Gastrocnemius medialis (tissue), 4 donors: ENCODE results near the gene BSPRY. TPM values are rescaled to one million over a fixed set of nuclear protein-coding genes. Genes with fewer than 3 reads are reported as not detected.
A peak's percentile ranks its signal among the peaks of the same experiment; 100 is the strongest.

ENCODE experiments used
- ATAC-seq, 2 donors: fragments of 150-250 bp; one replicate each; pipeline ENCODE4 v1.9.1; 2016
- DNase-seq, 2 donors: peaks; one replicate each; pipeline ENCODE4 v3.0.0-alpha.2; 2019
- H3K27ac ChIP-seq, 4 donors: fragments of 200-600 bp; sonication (generic); 1 replicate in 1 of 4; 2 replicates in 3 of 4; pipeline ENCODE4 v1.5.1; 2016 to 2018; ENCODE audit warnings: mild to moderate bottlenecking in 2 of 4, moderate library complexity in 1 of 4
- H3K27me3 ChIP-seq, 3 donors: fragments of 200-600 bp; sonication (generic) in 2 of 3; 1 replicate in 1 of 3; 2 replicates in 2 of 3; pipeline versions ENCODE4 v1.5.1 to v1.6.0; 2016 to 2019; ENCODE audit warnings: mild to moderate bottlenecking in 1 of 3, moderate library complexity in 1 of 3
- H3K36me3 ChIP-seq, 2 donors: fragments of 200-600 bp; sonication (generic) in 1 of 2; one replicate each; pipeline ENCODE4 v1.5.1; 2017 to 2018
- H3K4me1 ChIP-seq, 2 donors: fragments of 200-600 bp; sonication (generic) in 1 of 2; one replicate each; pipeline ENCODE4 v1.5.1; 2016 to 2017; ENCODE audit warnings: mild to moderate bottlenecking in 2 of 2
- H3K4me3 ChIP-seq, 4 donors: fragments of 200-600 bp; sonication (generic) in 3 of 4; 1 replicate in 1 of 4; 2 replicates in 3 of 4; pipeline ENCODE4 v1.5.1; 2016 to 2019; ENCODE audit warnings: mild to moderate bottlenecking in 2 of 4
- H3K9me3 ChIP-seq, 3 donors: fragments of 200-600 bp; sonication (generic) in 2 of 3; 1 replicate in 1 of 3; 2 replicates in 2 of 3; pipeline ENCODE4 v1.5.1; 2016 to 2019
- CTCF ChIP-seq, 5 experiments: fragments of 450-650 bp in 3 of 5; fragments of 200-600 bp in 2 of 5; sonication (generic) in 2 of 5; IDR thresholded peaks in 4 of 5; conservative IDR thresholded peaks in 1 of 5; 1 replicate in 4 of 5; 2 replicates in 1 of 5; pipeline ENCODE4 v1.5.1; 2016 to 2019; ENCODE audit warnings: antibody characterized with exemption in 5 of 5, mild to moderate bottlenecking in 3 of 5, moderate library complexity in 3 of 5
- POLR2A ChIP-seq, 2 donors: fragments of 450-650 bp; IDR thresholded peaks; one replicate each; pipeline ENCODE4 v1.6.1; 2017; ENCODE audit warnings: antibody characterized with exemption in 2 of 2, mild to moderate bottlenecking in 2 of 2, moderate library complexity in 2 of 2
- in situ Hi-C, 4 donors: fragments of 200-750 bp; cut with MboI; loops; one replicate each; pipeline versions ENCODE4 v1.15.0 to v1.8.0; 2017; ENCODE audit warnings: low sequenced_read_pairs in 4 of 4
- intact Hi-C: fragments of 100-400 bp; cut with DNase I; formaldehyde crosslinking; loops from one replicate; pipeline ENCODE4 v1.15.1; 2023; ENCODE audit warnings: low total_unique reads
- total RNA-seq, 4 donors: library from RNA; depleted of rRNA; stranded (reverse); fragments of >200 nt; gene quantifications; one replicate each; pipeline versions ENCODE4 v1.1.0 to v1.2.3, GENCODE V29; 2016

BSPRY gene
- total RNA-seq, 4 donors from 2014 or later: 0.12 TPM; not detected in 3

GRCh38 chr9:113306566-113306965 lies 42.8 kb upstream of the BSPRY start:
- no peak for ATAC-seq
- H3K4me1 ChIP-seq: peaks cover 0 to 3% of the 10 kb centered on the region in 2 donors
- intact Hi-C loops (no loop called here), in situ Hi-C loops (loop anchor here in 1 of 4 donors (25.0 kb wide), 1 partner anchor 356 kb away; no protein-coding TSS in a partner anchor)
- H3K36me3 ChIP-seq: no peaks in the 10 kb centered on the region
- no peak for DNase-seq
- H3K27me3 ChIP-seq: peaks cover 0 to 3% (median 0%) of the 10 kb centered on the region in 3 donors
- H3K4me3 ChIP-seq: no peak overlapping the region
- H3K9me3 ChIP-seq: no peaks in the 10 kb centered on the region
- no peak overlapping the region for H3K27ac ChIP-seq
- TF ChIP-seq CTCF (IDR thresholded peaks at IDR 0.05 in 4 of 5, conservative IDR thresholded peaks at IDR 0.05 in 1 of 5): no peak
- TF ChIP-seq POLR2A (IDR thresholded peaks at IDR 0.05): no peak

GRCh38 chr9:113307396-113307975 lies 41.9 kb upstream of the BSPRY start:
- no peaks in the 10 kb centered on the region for H3K9me3 ChIP-seq
- DNase-seq (no peak), ATAC-seq (no peak)
- H3K27ac ChIP-seq: no peak overlapping the region
- no peaks in the 10 kb centered on the region for H3K36me3 ChIP-seq
- in situ Hi-C loops: loop anchor here in 1 of 4 donors (25.0 kb wide), 1 partner anchor 355 kb away; no protein-coding TSS in a partner anchor
- peaks cover 0 to 3% of the 10 kb centered on the region in 2 donors for H3K4me1 ChIP-seq
- H3K4me3 ChIP-seq: no peak overlapping the region
- TF ChIP-seq POLR2A (IDR thresholded peaks at IDR 0.05) (no peak), CTCF (IDR thresholded peaks at IDR 0.05 in 4 of 5, conservative IDR thresholded peaks at IDR 0.05 in 1 of 5) (no peak)
- intact Hi-C loops: no loop called here
- H3K27me3 ChIP-seq: peaks cover 0 to 3% (median 0%) of the 10 kb centered on the region in 3 donors

DNA sequence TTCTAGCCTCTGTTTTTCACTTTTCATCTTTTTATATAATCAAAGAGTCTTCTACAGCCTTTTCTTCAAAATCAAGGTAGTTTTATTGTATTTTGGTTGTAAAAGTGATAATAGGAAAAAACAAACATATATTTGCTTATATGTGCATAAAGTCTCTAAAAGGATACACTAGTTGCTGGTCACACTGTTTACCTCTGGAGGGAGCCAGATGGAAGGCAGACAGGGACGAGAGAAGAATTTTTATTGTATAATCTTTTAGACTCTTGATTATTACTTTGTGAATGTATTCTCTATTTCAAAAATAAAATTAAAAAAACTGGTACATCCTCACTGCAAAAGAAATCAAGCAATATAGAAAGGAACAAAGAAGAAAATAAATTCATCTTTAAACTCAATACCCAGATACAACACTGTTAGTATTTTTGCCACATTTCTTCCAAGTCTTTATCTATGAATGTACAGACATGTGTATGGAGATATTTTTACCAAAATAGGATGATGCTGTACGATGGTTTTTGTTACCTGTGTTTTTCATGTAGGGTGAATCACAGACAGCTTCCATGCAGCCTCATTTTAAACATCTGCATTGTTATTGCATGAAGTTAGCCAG lies 40.0 kb upstream of the BSPRY start:
- peak in 4 of 5 experiments; percentile 23 to 49 (median 33) for TF ChIP-seq CTCF (IDR thresholded peaks at IDR 0.05 in 4 of 5, conservative IDR thresholded peaks at IDR 0.05 in 1 of 5)
- TF ChIP-seq POLR2A (IDR thresholded peaks at IDR 0.05): no peak
- intact Hi-C loops: no loop called here
- Histone ChIP-seq H3K36me3 (no peaks in the 10 kb centered on the region), H3K4me3 (no peak overlapping the region), H3K4me1 (peaks cover 0 to 3% of the 10 kb centered on the region in 2 donors), H3K9me3 (no peaks in the 10 kb centered on the region), H3K27ac (no peak overlapping the region), H3K27me3 (no peaks in the 10 kb centered on the region)
- DNase-seq (no peak), ATAC-seq (no peak)
- in situ Hi-C loops: loop anchor here in 1 of 4 donors (25.0 kb wide), 1 partner anchor 353 kb away; no protein-coding TSS in a partner anchor

DNA sequence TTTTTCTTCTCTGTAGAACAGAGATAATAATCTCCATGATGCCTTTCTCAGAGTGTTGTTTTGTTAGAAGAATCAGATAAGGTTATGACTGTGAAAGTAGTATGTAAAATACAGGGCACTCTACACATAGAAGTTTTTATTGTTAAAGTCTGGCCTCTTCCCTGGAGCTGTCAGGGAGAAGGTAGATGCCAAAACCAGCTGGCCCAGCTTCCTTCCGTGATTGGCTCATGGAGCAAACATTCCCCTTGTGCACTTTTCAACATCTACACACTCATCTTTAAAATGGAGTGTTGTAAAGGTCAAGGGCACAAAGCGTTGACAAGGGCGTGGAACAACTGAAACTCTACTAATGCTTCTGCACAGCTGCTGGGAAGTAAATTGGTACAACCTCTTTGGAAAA lies 38.8 kb upstream of the BSPRY start:
- intact Hi-C loops (no loop called here), in situ Hi-C loops (loop anchor here in 1 of 4 donors (25.0 kb wide), 1 partner anchor 352 kb away; no protein-coding TSS in a partner anchor)
- no peaks in the 10 kb centered on the region for H3K36me3 ChIP-seq
- no peak overlapping the region for H3K27ac ChIP-seq
- H3K4me1 ChIP-seq: peaks cover 0 to 3% of the 10 kb centered on the region in 2 donors
- H3K4me3 ChIP-seq: no peak overlapping the region
- no peak for TF ChIP-seq POLR2A (IDR thresholded peaks at IDR 0.05)
- no peak for TF ChIP-seq CTCF (IDR thresholded peaks at IDR 0.05 in 4 of 5, conservative IDR thresholded peaks at IDR 0.05 in 1 of 5)
- H3K27me3 ChIP-seq: no peaks in the 10 kb centered on the region
- DNase-seq (no peak), ATAC-seq (no peak)
- no peaks in the 10 kb centered on the region for H3K9me3 ChIP-seq
